Forelimb muscle (tissue), 1 donor: Measurements from ENCODE around the gene PPP1R3G. TPM values are rescaled to one million over a fixed set of nuclear protein-coding genes. Genes with fewer than 3 reads are reported as not detected.
"Not testable (repeated sequence)": the region's sequence is repeated elsewhere in the genome, so short reads cannot be mapped to it uniquely, and the experiment has no call there.

Experiments used
- DNase-seq: peaks from one replicate; pipeline ENCODE4 v3.0.0-alpha.2; 2013; ENCODE audit warnings: low read depth
- polyA plus RNA-seq: library from polyadenylated mRNA; unstranded; fragments of 120-200 nt; gene quantifications from one replicate; pipeline ENCODE4 v1.2.1, GENCODE V29; 2013; ENCODE audit not compliant: insufficient read length

Gene PPP1R3G
- polyA plus RNA-seq = 1.5 TPM

- no peak for DNase-seq
Measured at GRCh38 chr6:5084781-5085647, at the start of gene PPP1R3G. PPP1R3G (plus strand) TSS chr6:5085341; CDS start chr6:5085486, 145 bp downstream.

DNA sequence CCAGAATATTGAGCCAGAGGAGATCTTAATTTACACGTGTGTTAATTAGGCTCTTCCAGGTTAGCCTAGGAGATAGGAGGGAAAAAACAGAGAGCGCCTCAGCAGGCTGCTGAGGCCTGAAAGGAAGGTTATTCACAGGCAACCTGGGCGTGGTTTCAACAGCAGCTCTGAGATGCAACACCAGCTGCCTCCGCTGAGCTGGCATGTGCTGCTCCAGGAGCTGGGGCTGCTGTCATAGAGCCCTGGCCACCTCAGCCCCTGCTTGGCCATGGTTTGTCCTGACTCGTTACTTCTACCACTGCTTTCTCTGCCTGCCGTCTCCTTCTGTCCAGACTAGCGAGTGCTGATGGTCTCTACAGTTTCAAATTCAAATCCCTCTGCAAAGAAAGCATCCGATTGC, 48.9 kb upstream of the PPP1R3G start:
- DNase-seq = no peak

DNA sequence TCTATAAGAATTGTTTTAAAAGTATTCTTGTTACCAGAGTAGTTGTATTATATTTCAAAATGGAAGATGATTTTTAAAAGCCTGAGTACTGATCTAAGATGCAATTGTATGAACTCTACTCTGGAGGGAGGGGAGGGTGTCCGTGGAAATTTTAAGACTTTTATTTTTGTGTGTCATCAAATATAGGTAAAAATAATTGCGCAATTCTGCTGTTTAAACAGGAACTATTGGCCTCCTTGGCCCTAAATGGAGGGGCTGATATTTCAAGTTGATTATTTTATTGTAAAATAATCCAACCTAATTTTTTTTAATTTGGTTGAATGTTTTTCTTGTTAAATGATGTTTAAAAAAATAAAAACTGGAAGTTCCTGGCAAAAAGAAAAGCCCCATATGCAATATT, 43.2 kb upstream of the PPP1R3G start:
- DNase-seq = no peak

DNA sequence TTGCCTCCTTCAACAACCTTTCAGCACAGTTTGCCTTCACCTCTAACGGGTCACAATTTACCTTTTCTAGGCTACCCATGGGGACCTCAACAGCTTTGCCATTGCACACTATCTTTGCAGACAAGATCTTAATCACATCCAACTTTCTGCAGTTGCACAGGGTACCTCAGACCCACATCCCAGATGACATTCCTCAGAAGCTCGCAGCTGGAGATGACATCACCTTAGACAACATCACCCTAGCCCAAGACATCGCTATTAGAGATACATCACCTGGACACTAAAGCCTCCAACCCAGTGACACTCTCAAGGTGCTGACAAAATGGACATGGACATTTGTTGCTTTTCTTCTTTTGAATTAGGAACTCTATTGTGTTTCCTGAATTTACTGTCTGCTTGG, 42.7 kb upstream of the PPP1R3G start:
- DNase-seq = no peak

- DNase-seq = no peak
Measured at GRCh38 chr6:5044866-5045265, 40.3 kb upstream of the PPP1R3G start.

GRCh38 chr6:5045416-5045815, 39.7 kb upstream of the PPP1R3G start:
- DNase-seq = no peak

DNA sequence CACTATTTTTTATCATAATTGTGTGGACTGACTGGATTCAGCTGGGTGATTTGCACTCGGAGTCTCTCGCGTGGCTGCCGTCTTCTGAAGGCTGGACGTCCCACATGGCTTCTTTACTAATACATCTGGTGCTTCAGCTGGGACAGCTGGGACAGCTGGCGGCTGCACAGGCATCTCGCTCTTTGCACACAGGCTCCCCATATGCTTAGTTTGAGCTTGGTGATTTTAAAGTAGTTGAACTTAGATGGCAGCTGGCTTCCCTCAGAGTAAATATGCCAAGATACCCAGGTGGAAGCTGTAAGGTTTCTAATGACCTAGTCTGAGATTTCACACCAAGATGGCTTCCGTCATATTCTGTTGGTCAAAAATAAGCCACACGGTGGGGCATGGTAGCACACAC, 38.7 kb upstream of the PPP1R3G start:
- DNase-seq = no peak

DNA sequence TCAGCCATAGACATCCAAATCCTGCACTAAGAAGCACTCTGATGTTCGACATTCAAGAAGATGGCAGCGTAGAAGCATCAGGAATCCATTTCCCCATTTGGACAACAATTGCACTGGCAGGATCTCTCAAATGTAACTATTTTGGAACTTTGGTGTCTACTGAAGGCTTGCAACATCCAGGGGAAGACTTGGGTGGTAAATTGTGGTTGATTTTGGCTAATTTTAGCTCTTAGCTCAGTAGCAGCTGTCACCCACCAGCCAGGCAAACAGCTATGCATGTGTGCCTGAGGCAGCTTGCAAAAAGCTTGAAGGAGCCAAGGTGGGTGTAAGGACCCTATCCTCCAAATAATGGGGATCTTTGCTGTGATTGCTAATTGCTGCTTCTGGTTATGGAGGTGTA, 35.1 kb upstream of the PPP1R3G start:
- no peak for DNase-seq

- no peak for DNase-seq
Measured at GRCh38 chr6:5051394-5051793, 33.7 kb upstream of the PPP1R3G start.

DNA sequence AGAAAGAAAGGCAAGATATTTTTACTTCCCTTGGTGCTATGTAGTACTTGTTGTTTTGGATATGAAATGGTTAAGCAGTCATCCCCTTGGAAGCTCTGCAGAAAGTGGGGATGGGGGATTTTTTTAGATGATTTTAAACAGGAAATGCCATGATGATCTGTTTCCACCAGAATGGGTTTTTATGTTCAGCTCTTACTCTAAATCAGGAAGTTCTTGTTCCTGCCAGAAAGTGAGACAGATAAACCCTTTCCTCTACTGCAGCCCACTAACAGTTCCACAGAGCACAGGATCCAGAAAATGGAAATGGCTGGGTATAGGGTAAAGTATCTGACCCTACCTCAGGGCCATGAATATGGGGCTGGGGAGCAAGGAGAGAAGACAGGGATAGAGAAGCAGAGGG, 32.1 kb upstream of the PPP1R3G start:
- DNase-seq = no peak

GRCh38 chr6:5053864-5054244, 31.3 kb upstream of the PPP1R3G start:
- DNase-seq = no peak

GRCh38 chr6:5054245-5054873, 30.8 kb upstream of the PPP1R3G start:
- DNase-seq = no peak

- DNase-seq = no peak
Measured at GRCh38 chr6:5055118-5055517, 30.0 kb upstream of the PPP1R3G start.

DNA sequence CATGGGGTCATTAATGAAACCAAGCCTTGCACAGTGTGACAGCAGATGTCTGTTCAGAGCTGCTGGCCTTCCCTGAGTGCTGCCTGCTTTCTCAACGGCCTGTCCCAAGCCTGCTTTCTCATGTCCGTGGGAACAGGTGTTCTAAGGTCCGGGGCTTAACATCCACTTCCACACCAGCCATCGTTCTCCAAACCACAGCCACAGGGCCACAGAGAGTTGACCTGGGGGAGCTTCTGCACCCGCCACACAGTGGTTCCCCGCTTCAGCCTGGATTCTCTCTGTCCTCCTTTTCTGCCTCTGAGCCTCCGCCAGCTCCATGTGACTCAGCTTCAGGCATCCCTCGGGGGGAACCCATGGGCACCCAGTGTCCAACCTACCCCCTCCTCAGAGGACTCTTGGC, 26.9 kb upstream of the PPP1R3G start:
- no peak for DNase-seq

DNA sequence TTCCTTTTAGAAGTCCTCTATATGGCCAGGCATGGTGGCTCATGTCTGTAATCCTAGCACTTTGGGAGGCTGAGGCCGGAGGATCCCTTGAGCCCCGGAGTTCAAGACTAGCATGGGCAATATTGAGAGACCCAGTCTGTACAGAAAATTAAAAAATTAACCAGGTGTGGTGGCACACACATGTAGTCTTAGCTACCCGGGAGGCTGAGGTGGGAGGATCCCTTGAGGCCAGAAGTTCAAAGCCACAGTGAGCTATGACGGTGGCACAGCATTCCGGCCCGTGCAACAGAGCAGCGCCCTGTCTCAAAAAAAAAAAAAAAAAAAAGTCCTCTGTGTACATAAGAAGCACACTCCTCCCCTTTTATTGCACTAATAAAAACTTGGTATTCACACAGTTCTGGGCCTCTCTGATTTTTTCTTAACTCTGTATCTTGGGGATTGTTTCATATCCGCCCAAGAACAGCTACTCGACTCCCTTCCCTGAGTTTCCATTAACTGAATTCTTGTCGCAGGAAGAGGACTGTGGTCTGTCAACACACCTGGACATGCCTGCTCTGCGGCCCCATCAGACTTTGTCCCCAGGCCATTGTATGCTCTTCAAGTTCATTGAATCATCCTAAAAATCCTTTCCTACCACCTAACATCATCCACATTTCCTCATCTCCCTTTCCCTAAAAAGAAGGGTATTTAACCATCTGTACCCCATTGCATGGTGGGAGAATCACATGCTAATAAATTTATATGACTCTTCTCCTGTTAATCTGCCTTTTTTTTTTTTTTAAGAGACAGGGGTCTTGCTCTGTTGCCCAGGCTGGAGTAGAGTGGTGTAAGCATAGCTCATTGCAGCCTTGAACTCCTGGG, 25.9 kb upstream of the PPP1R3G start:
- DNase-seq = no peak

DNA sequence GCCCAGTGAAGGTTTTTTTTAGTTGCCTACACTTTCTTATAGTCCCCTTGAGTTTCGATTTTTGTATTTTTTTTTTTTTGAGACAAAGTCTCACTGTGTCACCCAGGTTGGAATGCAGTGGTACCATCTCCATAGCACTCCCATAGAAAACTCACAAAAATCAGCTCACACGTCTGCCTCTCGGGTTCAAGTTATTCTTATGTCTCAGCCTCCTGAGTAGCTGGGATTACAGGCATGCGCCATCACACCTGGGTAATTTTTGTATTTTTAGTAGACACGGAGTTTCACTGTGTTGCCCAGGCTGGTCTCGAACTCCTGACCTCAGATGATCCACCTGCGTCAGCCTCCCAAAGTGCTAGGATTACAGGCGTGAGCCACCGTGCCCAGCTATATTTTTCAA, 24.7 kb upstream of the PPP1R3G start:
- not testable (repeated sequence) for DNase-seq

- no peak for DNase-seq
Measured at GRCh38 chr6:5061152-5061551, 24.0 kb upstream of the PPP1R3G start.

DNA sequence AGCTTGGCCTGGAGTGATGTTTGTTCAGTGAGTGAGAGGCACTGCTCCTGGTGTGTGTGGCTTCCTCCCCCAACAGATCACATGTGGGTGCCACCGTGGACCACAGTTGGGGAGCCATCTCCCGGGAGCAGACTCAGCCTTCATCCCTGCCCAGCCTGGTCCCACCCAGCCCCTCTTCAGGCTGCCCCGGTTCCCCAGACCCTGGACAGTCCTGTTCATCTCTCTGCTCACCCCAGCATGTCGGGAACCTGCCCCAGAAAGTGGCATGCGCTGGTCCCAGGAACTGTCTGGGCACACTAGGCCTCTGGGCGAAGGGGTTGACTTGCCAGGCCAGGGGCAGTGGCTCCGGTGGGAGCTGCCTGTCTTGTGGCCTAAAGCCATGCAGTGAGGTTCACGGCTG, 21.5 kb upstream of the PPP1R3G start:
- DNase-seq = no peak

- no peak for DNase-seq
Measured at GRCh38 chr6:5066456-5067093, 18.6 kb upstream of the PPP1R3G start.

- no peak for DNase-seq
Measured at GRCh38 chr6:5067305-5067704, 17.8 kb upstream of the PPP1R3G start.

DNA sequence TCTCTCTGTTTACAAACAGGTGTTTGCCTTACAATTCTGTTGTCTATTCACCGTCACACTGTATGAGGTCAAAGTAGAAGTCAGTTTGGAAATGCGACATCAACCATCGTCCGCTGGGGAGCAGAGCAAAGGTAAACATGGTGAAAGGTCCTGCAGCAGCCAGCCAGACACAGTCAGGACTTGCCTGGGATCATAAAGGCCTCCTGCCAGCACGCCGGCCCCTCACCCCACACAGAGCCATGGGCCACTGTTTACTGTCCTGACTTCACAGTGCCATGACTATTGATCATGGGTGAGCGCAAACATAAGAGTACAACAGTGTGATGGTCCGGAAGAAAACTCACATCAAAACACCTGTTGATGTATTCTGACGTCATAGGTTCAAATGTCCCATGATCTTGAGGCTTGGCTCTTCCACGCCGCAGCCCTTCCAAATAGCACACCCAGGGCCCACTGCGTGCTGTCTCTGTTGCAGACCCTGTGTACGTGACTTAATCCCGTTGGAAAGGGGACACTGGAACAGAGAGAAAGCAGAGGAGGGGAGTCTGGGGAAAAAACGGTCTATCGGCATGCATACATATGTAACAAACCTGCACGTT, 16.9 kb upstream of the PPP1R3G start:
- DNase-seq = no peak
